H1 (cell line): Measurements from ENCODE around the gene IRF7. TPM values are rescaled to one million over a fixed set of nuclear protein-coding genes. Genes with fewer than 3 reads are reported as not detected.

ENCODE experiments used
- CBX5 ChIP-seq: fragments of 300-800, 300-1000 bp; sonication (generic); IDR thresholded peaks from 2 replicates; pipeline ENCODE4 v1.7.1; 2016; ENCODE audit warnings: antibody characterized with exemption, low read length, low read depth
- CHD7 ChIP-seq: fragments of 300-600 bp; sonication (generic); IDR thresholded peaks from 2 replicates; pipeline ENCODE4 v1.7.1; 2012; ENCODE audit warnings: low read length, moderate library complexity, mild to moderate bottlenecking, inconsistent platforms; ENCODE audit not compliant: insufficient replicate concordance
- FOSL1 ChIP-seq: IDR thresholded peaks from 2 replicates; pipeline ENCODE4 v1.6.1; 2011; ENCODE audit warnings: mild to moderate bottlenecking, low read depth, low read length, moderate library complexity; ENCODE audit not compliant: insufficient read depth
- KDM1A ChIP-seq: fragments of 200-600, 300-600 bp; sonication (generic); IDR thresholded peaks from 2 replicates; pipeline ENCODE4 v1.7.1; 2016; ENCODE audit warnings: mild to moderate bottlenecking, low read length, borderline replicate concordance
- MAFK ChIP-seq: IDR thresholded peaks from 2 replicates; pipeline ENCODE4 v1.6.1; 2012; ENCODE audit warnings: low read depth, mild to moderate bottlenecking, improper control_type of control experiment, low read length
- RFX5 ChIP-seq: IDR thresholded peaks from 2 replicates; pipeline ENCODE4 v1.6.1; 2011; ENCODE audit warnings: low read depth, low read length, improper control_type of control experiment, borderline replicate concordance
- SIRT6 ChIP-seq: IDR thresholded peaks from one replicate; pipeline ENCODE4 v1.7.1; 2012; ENCODE audit warnings: low read length, inconsistent platforms
- SP2 ChIP-seq: IDR thresholded peaks from 2 replicates; pipeline ENCODE4 v1.6.1; 2012; ENCODE audit warnings: mild to moderate bottlenecking, low read length, inconsistent platforms
- SP4 ChIP-seq: IDR thresholded peaks from 2 replicates; pipeline ENCODE4 v1.6.1; 2012; ENCODE audit warnings: low read length, inconsistent platforms
- YY1 ChIP-seq: IDR thresholded peaks from 2 replicates; pipeline ENCODE4 v1.6.1; 2011; ENCODE audit warnings: low read depth, mild to moderate bottlenecking, low read length
- polyA plus RNA-seq, 7 experiments: library from polyadenylated mRNA; depleted of rRNA in 3 of 7; stranded (reverse) in 5 of 7; unstranded in 2 of 7; fragments of >200 nt in 5 of 7; fragments of 200-250 nt in 2 of 7; gene quantifications; 1 replicate in 5 of 7; 2 replicates in 1 of 7; 4 replicates in 1 of 7; pipeline versions ENCODE4 v1.2.1 to v1.2.3, GENCODE V29; 2011 to 2013; ENCODE audit warnings: missing spikeins in 2 of 7, mixed read lengths in 2 of 7
- total RNA-seq: library from RNA; stranded (reverse); fragmentation: NEBNext Ultra II Directional; extraction: Animal tissue kit (Norgen Biotek cat#: 25700); gene quantifications from 2 replicates; pipeline ENCODE4 v1.2.1, GENCODE V29; 2021

The IRF7 gene
- total and polyA plus RNA-seq, 2 of the 8 experiments (the other 6 are each of a cell fraction or from before 2014, with no cell fraction given), result 9.1 to 9.6 TPM

GRCh38 chr11:575996-576768, 39.6 kb downstream of the IRF7 start, which contains the start of gene PHRF1 (continued):
- TF ChIP-seq CHD7 (no peak), RFX5 (no peak), SP4 (peak; percentile 83; the same call in 1 of the 2 replicates), KDM1A (no peak), SP2 (no peak), CBX5 (no peak), YY1 (0 out of 2 replicates have a peak, but pooled peaks have one; percentile 7), FOSL1 (no peak), SIRT6 (no peak), MAFK (no peak)
